ENCODE results near the gene L3MBTL1.
A peak's percentile ranks its signal among the peaks of the same experiment; 100 is the strongest.

The L3MBTL1 gene

GRCh38 chr20:43513931-43514647 lies 6.6 kb downstream of the L3MBTL1 start:
- TF ChIP-seq CTCF (IDR thresholded peaks at IDR 0.05; ENCODE audit: low read depth, low read length, missing control alignments), result no peak
- H3K4me3 ChIP-seq (ENCODE audit: low read depth, low read length), result peak overlapping the region; percentile 60
- DNase-seq (ENCODE audit: low read depth), result peak; percentile 96
- in situ Hi-C loops (cut with HindIII; ENCODE audit: low sequenced_read_pairs), result no loop called here

GRCh38 chr20:43514648-43514999 lies 7.1 kb downstream of the L3MBTL1 start:
- in situ Hi-C loops (cut with HindIII; ENCODE audit: low sequenced_read_pairs), result no loop called here

GRCh38 chr20:43515628-43516027 lies 8.1 kb downstream of the L3MBTL1 start:
- in situ Hi-C loops (cut with HindIII; ENCODE audit: low sequenced_read_pairs), result no loop called here
- TF ChIP-seq CTCF (IDR thresholded peaks at IDR 0.05; ENCODE audit: low read depth, low read length, missing control alignments), result no peak
- DNase-seq (ENCODE audit: low read depth), result no peak
- peak overlapping the region; percentile 60 for H3K4me3 ChIP-seq (ENCODE audit: low read depth, low read length)

More at GRCh38 chr20:43514648-43514999, 7.1 kb downstream of the L3MBTL1 start:
- DNase-seq (ENCODE audit: low read depth), result no peak
- no peak for TF ChIP-seq CTCF (IDR thresholded peaks at IDR 0.05; ENCODE audit: low read depth, low read length, missing control alignments)
- H3K4me3 ChIP-seq (ENCODE audit: low read depth, low read length), result peak overlapping the region; percentile 60

- TF ChIP-seq CTCF (IDR thresholded peaks at IDR 0.05; ENCODE audit: low read depth, low read length, missing control alignments), result no peak
- DNase-seq (ENCODE audit: low read depth), result no peak
- in situ Hi-C loops (cut with HindIII; ENCODE audit: low sequenced_read_pairs), result no loop called here
- no peak overlapping the region for H3K4me3 ChIP-seq (ENCODE audit: low read depth, low read length)
Measured at GRCh38 chr20:43516251-43516824, 8.8 kb downstream of the L3MBTL1 start.

- TF ChIP-seq CTCF (IDR thresholded peaks at IDR 0.05; ENCODE audit: low read depth, low read length, missing control alignments), result no peak
- no peak for DNase-seq (ENCODE audit: low read depth)
- in situ Hi-C loops (cut with HindIII; ENCODE audit: low sequenced_read_pairs), result no loop called here
- no peak overlapping the region for H3K4me3 ChIP-seq (ENCODE audit: low read depth, low read length)
Measured at GRCh38 chr20:43520074-43520630, 12.7 kb downstream of the L3MBTL1 start.

GRCh38 chr20:43525021-43525420 lies 17.5 kb downstream of the L3MBTL1 start:
- TF ChIP-seq CTCF (IDR thresholded peaks at IDR 0.05; ENCODE audit: low read depth, low read length, missing control alignments), result no peak
- no peak overlapping the region for H3K4me3 ChIP-seq (ENCODE audit: low read depth, low read length)
- in situ Hi-C loops (cut with HindIII; ENCODE audit: low sequenced_read_pairs), result no loop called here
- DNase-seq (ENCODE audit: low read depth), result no peak

Data from astrocyte of the cerebellum (primary cell).